GM18907 (cell line): ENCODE results near the gene PINK1.
"Not testable (repeated sequence)": the region's sequence is repeated elsewhere in the genome, so short reads cannot be mapped to it uniquely, and the experiment has no call there.

Experiments used
- ATAC-seq: cut with Tn5 transposase; IDR thresholded peaks from one replicate; pipeline ENCODE4 v1.9.1; 2021; ENCODE audit warnings: mild to moderate bottlenecking, moderate library complexity; ENCODE audit not compliant: unreplicated experiment

Gene PINK1

DNA sequence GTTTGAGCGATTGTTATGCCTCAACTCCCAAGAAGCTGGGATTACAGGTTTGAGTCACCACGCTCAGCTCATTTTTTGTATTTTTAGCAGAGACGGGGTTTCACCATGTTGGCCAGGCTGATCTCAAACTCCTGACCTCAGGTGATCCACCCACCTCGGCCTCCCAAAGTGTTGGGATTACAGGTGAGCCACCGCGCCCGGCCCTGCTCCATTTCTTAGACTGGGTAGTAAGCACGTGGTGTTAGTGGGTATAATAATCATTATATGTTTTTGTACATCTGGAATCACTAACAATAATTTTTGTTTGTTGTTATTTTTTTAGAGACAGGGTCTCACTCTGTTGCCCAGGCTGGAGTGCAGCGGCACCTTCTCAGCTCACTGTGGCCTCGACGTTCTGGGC, 40.4 kb downstream of the PINK1 start:
- not testable (repeated sequence) for ATAC-seq

DNA sequence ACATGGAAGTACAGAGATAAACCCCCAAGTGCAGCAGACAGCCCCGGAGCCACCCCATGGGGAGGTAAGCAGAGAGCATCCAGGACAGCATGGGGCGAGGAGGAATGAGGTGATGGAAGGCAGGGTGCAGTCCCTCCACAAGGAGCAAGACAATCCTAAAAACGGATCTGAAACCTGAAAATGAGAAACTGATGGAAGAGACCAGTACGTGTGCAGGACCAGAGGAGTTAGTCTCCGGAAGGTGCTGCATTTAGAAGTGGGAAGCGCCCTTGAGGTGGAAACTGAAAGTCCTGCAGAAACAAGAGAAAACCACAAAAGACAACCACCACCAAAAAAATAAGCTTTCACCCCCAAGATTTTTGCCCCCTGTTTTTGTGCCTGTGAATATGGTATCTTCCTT, 45.3 kb downstream of the PINK1 start:
- no peak for ATAC-seq

DNA sequence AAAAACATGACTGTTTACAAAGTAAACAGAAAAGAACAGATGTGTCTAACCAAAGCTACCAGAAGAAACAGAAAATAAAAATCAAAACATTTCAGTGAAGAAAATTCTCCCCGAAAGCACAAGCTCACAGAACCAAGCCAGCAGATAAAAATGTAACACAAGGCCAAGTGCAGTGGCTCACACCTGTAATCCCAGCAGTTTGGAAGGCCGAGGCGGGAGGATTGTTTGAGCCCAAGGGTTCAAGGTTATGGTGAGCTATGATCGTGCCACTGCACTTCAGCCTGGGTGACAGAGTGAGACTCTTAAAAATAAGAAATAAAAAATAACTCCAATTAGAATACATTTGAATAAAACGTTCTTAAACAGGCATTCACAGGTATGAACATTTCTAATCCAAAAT, 47.0 kb downstream of the PINK1 start:
- ATAC-seq: no peak

DNA sequence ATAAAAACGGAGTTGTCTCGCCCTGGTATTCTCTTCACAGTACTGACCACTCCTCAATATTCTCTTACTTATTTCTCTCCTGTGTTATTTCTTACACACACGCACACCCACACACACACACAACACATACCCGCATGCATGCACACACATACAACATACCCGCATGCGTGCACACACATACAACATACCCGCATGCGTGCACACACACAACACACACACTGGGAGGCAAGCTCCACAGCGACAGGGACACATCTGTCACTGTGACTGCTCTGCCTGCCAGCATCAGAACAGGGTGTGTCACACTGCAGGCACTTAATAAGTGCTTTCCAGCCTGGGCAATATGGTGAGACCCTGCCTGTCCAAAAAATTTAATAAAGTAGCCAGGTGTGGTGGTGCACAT, 48.7 kb downstream of the PINK1 start:
- no peak for ATAC-seq

DNA sequence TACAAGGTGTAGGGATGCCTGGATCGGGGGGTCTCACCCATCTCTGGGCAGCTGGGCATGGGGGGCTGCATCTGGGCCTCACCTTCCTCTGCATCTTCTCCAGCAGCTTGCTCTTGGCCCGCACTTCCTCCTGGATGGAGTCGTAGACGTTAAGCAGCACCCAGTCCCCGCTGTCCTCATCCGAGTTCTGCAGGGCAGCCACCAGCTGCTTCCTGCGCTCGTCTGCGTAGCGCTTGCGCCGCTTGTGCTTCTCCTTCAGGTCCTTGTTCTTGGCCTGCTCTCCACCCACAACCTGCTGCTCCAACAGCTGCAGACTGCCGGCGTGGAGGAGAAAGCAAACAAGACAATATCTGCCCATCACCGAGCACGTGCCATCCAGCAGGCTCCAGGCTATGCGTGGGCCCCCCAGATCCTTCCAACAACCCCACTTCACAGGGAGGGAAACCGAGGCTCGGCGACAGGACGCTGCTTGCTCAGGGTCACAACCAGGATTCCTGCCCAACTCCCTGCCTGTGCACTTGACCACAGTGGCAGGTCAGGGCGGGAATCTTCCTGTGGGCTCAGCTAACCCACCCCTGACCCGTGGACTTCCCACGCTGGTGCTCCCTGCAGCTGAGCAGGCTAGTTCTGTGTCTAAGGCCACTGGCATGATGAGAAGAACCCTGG, 49.4 kb downstream of the PINK1 start:
- no peak for ATAC-seq

DNA sequence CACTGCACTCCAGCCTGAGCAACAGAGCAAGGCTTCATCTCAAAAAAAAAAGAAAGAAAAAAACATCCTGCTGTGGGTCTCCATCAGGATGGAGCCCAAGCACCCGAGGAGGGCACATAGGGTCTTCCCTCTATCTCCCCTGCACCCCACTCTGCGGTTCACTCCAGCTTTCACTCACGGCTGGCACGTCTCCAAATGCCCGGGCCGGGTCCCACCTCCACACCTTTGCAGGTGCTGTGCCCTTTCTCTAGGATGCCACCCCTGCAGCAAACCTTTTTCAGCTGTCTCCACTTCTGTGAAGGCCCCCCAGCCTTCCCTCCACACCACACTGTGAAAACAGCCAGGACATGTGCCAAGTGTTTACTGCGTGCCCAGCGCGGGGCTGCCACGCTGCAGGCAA, 50.4 kb downstream of the PINK1 start:
- ATAC-seq: no peak

DNA sequence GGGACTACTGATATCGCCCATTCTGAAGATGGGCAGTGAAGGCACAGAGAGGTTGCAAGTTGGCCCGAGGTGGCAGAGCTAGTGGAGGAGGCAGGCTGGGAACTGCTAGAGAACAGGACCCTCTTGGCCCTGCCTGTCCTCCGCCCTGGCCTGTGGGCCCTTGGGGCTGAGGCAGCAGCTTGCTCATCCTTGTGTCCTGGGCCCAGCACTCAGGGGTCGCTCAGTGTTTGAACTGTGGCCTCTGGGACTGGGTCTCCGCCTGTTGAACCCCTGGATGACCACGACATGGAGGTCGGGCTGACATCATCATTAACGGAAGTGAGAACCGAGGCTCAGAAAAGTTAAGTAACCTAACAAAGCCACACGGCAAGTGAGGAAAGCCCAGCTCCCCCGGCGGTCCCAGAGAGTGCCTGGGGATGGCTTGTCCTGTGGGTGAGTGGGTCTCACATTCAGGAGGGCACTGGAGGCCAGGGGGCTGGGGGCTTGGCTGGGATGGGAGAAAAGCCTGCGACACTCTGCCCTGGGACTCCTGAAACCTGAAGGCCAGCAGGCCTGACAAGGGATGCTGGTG, 50.9 kb downstream of the PINK1 start:
- ATAC-seq: no peak

DNA sequence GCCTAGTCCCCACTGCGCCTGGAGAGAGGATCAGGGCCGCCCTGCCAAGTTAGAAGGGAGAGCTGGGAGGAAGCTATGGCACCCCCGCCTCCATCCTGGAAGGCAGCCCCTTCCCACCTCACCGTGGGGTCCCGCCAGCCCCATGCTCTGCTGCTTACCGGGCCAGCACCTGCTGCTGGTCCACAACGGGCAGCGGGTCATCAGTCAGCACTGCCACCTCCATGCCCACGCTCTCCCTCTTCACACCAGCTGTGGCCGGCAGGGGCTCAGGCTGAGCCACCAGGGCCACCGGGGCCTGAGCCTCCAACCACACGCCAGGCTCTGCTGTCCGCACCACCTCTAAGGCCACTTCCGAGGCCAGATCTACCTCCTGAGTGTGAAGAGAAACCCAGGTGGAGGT, 51.4 kb downstream of the PINK1 start:
- no peak for ATAC-seq

DNA sequence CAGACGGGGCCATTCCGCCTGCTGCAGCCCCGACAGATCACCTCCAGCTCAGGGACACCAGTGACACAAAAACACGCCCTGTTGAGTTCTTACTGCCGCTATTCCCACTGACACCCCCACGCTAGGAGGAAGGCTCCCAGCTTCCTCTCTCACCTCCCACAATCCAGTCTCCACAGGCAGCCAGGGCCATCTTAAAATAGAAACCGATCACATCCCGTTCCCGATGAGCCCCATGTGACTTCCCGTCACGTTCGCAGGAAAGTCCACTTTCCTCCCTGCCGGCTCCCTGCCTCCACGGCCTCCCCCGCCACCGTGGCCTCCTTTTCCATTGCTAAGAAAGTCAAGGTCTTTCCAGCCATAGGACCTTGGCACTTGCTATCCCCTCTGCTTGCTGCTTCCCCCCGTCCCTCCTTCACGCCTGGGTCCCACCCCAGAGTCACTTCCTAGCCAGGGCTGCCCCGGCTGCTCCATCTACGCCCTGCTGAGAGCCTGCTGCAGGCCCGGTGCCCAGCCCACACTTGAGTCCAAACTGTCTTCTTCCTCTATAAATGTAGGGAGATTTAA, 51.9 kb downstream of the PINK1 start:
- no peak for ATAC-seq

DNA sequence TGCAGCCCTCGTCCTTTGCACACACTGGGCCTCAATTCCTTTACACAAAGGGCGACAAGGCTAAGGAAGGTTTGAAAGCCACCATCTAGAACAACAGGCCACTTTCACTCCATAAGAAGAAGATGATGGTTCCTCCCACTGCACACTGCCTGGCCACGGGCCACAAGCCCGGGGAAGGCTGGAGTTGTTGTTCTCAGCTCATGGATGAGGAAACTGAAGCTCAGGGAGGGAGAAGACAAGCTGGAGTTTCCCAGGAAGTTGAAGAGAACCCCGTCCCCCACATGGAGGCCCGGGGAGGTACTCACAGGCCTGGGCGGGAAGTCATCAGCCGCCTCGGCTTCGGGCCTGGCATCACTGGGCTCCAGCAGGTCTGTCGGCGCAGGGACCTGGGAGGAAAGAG, 52.5 kb downstream of the PINK1 start:
- no peak for ATAC-seq

DNA sequence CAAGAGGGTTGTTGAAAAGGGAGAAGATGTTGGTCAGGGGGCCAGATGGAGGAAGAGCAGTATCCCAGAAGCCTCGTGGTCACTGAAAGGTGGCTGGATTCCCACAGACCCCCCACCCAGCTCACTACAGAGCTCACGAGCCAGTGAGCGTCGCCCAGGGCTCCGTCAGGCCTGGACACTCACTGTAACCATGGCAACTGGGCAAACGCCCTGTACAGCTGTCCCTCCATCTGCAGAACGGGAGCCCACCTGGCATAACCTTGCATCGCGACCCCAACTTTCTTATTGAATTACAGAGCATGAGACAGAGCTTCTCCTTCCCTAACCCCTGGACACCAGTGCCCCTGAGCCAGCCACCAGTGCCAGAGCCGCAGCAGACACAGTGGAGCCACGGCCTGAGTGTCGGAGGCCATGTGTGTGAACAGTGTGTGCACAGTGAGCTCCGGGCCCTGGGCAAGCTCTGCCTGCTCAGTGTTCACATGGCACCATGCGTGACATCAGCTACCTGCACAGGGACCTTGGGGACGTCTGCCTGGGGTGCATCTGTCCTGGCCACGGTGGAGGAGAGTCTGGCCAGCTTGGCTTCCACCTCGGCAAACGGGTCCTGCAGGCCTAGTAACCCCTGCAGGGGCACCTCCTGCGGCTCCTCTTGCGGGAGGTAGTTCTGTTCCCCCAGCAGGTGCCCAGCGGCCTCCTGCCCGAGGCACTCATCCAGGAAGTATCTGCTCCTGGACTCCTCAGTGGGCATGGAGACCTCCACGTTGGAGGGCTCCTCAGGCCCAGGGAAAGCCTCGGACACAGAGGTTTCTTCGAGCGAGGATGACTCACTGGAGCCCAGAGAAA, 53.8 kb downstream of the PINK1 start:
- ATAC-seq: no peak

DNA sequence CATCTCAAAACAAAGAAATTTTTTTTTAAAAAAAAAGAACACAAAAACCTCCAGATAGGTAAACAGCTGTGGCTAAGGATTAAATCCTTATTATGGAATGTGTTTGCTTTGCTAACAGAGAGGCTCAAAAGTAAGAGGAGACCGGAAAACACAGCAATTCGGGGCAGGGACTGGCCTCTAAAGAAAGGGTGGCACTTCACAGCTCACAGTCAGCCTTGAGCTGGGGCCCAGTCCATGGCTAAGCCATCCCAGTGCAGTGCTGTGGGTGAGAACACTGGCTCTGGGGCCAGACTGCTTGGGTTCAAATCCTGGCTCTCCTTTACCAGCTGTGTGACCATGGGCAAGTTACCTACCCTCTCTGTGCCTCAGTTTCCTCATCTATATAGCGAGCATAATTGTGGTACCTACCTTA, 56.4 kb downstream of the PINK1 start:
- ATAC-seq: no peak

DNA sequence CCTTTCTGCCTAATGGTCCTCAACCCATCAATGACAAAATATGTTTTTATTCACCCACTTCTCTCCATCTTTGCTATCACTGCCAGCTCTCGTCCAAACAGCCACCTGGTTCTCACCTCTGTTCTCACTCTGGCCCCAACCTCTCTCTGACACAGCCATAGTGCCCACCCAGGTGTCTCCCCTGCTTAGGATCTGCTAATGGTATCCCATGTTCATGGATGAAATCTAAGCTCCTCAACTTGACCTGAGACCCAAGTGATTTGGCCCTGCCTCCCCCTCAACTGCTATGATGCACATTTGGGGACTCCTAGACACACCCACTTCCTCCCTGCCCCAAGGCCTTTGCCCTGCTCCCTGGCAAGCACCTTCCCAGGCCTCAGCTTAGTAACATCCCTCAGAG, 58.6 kb downstream of the PINK1 start:
- no peak for ATAC-seq

DNA sequence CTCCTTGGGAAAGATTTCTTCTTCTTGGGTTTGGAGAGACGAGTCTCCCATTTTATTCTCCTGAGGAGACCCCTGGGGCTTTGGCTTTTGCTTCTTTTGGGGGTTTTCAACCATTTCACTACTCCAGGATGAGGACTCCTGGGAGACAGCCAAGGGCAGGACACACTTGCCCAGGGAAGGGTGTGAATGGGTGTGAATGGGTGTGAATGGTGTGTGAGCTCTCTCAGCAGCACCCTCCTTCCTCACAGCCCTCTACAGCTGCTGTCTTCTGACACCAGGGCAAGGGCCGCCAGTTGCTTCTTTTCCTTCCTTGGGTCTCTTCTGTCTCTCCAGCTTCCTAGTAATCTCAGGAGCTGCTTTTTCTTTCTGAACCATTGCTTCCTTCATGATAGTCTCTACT, 60.4 kb downstream of the PINK1 start:
- no peak for ATAC-seq

DNA sequence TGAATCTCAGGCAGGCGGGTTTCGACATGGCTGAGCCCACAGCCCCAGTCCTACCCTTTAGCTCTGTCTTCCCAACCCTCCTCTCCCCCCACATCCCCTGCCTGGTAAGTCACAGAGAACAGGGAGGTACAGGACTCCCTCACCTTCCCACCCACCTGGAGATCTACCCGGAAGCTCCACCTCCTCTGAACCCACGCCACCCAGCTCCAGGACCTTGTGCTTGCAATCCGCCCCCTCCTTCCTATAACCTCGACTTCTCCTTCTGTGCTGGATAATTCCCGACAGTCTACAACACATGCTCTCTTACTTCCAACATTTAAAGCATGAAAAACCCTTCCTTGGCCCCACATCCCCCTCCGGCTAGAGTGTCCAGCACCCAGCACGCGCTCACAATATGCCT, 62.3 kb downstream of the PINK1 start:
- no peak for ATAC-seq

DNA sequence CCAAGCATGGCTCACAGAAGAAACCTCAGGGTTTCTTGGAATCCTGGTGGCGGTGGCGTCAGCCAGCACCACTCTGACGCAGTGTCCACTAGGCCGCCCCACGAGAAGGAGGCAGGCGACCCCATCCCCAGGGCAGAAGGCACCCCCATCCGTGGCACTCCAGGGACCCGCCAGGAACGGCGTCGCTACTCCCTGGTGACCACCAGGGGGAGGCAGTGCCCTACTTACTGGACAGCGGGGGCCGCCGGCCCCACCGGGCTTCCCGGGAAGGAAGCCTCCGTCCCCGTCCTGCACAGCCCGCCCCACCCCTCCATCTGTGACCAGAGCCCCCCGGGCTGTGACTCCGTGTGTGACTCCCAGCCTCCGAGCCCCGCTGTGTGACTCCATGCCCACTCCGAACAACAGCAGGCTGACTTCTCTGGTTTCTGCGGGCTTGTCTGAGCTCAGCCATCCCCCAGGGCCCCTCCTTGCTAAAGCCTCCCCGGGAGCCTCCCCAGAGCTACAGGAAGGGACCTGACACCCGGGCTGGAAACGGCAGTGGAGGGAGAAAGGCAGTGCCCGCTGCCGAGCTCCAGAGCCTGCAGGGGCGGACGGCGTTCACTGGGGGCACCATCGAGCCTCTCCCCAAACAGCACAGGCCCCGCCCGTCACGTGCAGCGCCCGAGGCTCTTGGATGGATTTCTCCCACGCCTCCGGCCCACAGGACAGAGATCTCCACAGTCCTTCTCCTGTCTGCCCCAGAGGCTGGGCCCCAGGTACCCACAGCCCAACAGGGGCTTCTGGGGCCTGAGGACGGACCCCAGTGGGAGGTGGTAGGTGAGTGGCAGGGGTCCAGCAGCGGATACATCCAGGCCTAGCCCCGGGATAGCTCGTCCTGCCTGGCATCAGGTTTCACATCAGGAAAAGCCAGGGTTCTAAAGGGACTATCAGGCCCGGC, 63.4 kb downstream of the PINK1 start:
- peak; percentile 65 for ATAC-seq

DNA sequence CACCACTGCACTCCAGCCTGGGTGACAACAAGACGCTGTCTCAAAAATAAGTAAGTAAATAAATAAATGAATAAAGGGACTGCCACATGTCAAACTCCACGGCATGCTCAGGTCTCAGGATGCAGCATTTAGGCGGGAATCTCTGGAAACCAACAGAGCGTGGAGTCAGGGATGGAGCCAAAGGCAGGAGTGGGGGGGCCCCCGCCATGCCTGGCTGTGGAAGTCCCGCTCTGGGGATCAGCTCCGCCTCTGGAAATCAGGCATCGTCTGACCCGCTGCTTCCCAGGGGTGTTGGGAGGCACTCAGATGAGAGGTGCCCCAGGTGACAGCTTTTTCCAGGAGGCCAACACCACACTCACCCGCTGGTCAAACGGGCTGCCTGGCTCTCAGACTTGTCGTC, 64.3 kb downstream of the PINK1 start:
- ATAC-seq: no peak

DNA sequence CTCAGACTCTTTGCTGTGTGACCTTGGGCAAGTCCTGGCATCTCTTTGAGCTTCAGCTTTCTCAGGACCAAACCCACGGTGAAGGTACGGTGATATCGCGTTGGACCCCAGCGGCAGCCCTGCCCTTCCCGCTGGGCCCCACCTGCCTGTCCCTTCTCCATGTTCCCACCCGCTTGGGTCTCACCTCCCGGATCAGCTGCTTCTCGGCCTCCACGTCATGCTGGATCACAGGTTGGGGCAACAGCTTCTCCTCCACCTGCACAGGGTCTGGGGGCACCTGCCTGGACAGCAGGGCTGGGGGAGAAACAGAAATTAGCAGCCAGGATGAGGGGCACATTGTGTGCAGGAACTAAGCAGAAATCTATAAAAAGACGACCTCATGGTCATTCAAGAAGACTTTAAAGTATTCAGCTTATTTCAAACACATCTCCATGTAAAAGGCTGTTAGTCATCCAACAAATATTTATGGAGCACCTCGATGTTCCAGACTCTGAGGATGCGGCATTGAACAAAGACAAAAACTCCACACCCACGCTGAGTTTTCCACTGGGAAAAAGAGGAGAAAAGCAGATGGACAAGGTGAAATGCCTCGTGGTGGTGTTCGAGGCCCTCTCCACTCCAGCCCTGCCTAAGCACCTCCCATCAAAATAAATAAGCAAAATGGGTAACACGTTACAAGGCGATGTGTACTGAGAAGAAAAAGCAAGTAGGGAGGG, 65.1 kb downstream of the PINK1 start:
- no peak for ATAC-seq

DNA sequence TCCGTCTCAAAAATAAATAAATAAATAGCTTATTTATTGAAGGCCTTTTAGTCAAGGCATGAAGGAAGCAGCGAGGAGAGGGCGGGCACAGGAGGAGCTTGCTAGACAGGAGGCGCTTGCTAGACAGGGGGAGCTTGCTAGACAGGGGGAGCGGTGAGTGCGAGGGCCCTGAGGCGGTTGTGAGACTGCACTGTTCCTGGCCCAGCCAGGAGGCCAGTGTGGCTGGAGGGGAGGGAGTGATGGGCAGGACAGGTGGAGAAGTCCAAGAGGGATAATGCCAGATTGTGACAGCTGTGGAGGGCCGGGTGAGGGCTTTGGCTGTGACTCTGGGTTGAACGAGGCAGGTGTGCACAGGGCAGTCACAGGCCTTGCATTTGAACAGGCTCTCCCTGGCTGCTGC, 66.3 kb downstream of the PINK1 start:
- no peak for ATAC-seq

DNA sequence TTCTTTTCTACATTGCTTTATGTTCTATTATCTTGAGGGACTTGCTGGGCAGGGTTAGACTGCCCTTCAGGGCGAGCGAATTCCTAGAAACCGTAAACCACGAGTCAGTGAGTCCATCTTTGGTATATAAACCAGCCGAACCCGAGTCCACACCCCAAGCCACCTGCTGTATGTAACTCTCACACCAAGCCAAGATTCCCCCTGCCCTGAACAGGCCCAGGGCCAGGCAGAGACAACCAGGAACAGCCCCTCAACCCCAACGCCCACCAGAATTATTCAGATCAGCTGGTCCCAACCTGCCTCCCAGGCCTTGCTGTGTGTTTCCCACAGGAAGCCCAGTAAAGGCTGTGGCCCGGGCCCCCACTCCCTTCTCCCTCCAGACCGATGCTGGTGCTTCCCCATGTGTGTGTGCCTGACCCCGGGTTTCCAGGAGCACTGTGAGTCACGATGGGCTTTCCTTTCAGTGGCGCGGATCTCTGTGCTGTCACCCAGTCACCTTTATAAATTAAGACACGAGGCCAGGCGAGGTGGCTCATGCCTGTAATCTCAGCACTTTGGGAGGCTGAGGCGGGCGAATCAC, 67.5 kb downstream of the PINK1 start:
- ATAC-seq: no peak
